BLaER1 (cell line): Measurements from ENCODE around the gene FMC1.
"Not testable (repeated sequence)": the region's sequence is repeated elsewhere in the genome, so short reads cannot be mapped to it uniquely, and the experiment has no call there.

Source experiments
- H3K27ac ChIP-seq: shearing (Covaris generic); formaldehyde crosslinking; 2 replicates; pipeline ENCODE4 v1.8.1; 2022
- H3K27me3 ChIP-seq: shearing (Covaris generic); formaldehyde crosslinking; 2 replicates; pipeline ENCODE4 v1.8.1; 2022
- H3K36me3 ChIP-seq: shearing (Covaris generic); formaldehyde crosslinking; 2 replicates; pipeline ENCODE4 v1.8.1; 2022
- H3K4me1 ChIP-seq: shearing (Covaris generic); formaldehyde crosslinking; 2 replicates; pipeline ENCODE4 v1.8.1; 2022
- H3K4me2 ChIP-seq: shearing (Covaris generic); formaldehyde crosslinking; 2 replicates; pipeline ENCODE4 v1.8.1; 2022
- H3K4me3 ChIP-seq: shearing (Covaris generic); formaldehyde crosslinking; 2 replicates; pipeline ENCODE4 v1.8.1; 2022
- H3K9ac ChIP-seq: shearing (Covaris generic); formaldehyde crosslinking; 2 replicates; pipeline ENCODE4 v1.8.1; 2022
- H3K9me3 ChIP-seq: shearing (Covaris generic); formaldehyde crosslinking; 2 replicates; pipeline ENCODE4 v1.8.1; 2022
- H4K20me1 ChIP-seq: shearing (Covaris generic); formaldehyde crosslinking; 2 replicates; pipeline ENCODE4 v1.8.1; 2022
- Cebpa-rat ChIP-seq: shearing (Covaris generic); IDR thresholded peaks from 2 replicates; pipeline ENCODE4 v1.8.1; 2022

FMC1 gene

DNA sequence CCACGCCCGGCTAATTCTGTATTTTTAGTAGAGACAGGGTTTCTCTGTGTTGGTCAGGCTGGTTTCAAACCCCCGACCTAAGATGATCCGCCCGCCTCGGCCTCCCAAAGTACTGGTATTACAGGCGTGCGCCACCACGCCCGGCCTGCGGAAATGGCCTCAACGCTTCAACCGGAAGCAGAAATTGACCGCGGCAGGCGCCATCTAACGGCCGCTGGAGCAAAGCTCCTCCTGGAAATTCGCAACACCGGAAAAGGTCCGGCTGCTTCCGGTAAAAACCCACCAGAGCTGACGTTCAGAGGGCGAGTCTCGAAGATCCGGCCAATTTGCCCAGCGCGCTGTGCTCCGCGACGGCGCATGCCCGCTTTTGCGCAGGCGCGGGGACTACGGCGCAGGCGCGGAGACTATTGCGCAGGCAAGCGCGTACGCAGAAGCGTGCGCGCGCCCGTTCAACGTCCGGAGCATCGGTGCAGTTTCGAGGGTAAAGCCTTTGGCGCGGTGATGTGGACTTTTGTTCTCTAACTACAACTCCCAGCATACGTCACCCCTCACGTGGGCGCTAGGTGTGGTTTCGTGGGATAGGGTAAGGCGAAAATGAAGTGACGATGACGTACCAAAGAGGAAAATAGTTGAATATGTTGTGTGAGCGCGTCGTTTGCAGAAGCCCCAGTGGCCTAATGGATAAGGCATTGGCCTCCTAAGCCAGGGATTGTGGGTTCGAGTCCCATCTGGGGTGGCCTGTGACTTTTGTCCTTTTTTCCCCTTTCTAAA, 915 bp upstream of the FMC1 start:
- no peaks in the 10 kb centered on the region for H4K20me1 ChIP-seq
- peak; percentile 78 for TF ChIP-seq Cebpa-rat
- H3K9ac ChIP-seq, result peak overlapping the region; percentile 100
- peaks cover 17% of the 10 kb centered on the region for H3K4me1 ChIP-seq
- H3K4me3 ChIP-seq, result peak overlapping the region; percentile 89
- peaks cover 11% of the 10 kb centered on the region for H3K36me3 ChIP-seq
- 0 out of 2 replicates have a peak, but pooled peaks cover 6% of the 10 kb centered on the region for H3K9me3 ChIP-seq
- no peaks in the 10 kb centered on the region for H3K27me3 ChIP-seq
- H3K4me2 ChIP-seq, result peak overlapping the region; percentile 79
- H3K27ac ChIP-seq, result peak overlapping the region; percentile 100

DNA sequence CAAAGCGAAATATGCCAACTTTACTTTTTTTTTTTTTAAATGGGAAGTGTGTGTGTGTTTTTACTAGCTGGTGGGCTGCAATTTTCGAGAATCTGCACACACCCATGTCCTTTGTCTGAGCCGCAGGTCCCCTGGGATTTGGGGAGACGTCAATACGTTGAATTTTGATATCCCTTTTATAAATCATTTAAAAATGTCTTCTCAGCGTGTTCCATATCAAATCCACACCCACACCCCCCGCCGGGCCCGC, 404 bp upstream of the FMC1 start:
- Histone ChIP-seq H3K9me3 (0 out of 2 replicates have a peak, but pooled peaks cover 6% of the 10 kb centered on the region), H3K27me3 (no peaks in the 10 kb centered on the region), H3K4me3 (peak overlapping the region; percentile 89), H3K4me1 (peaks cover 17% of the 10 kb centered on the region), H4K20me1 (no peaks in the 10 kb centered on the region), H3K9ac (peak overlapping the region; percentile 100), H3K27ac (peak overlapping the region; percentile 100), H3K36me3 (peaks cover 16% of the 10 kb centered on the region), H3K4me2 (peak overlapping the region; percentile 79)
- no peak for TF ChIP-seq Cebpa-rat

- TF ChIP-seq Cebpa-rat, result no peak
- Histone ChIP-seq H4K20me1 (no peaks in the 10 kb centered on the region), H3K4me3 (peak overlapping the region; percentile 89), H3K4me1 (peaks cover 17% of the 10 kb centered on the region), H3K36me3 (peaks cover 27% of the 10 kb centered on the region), H3K27ac (peak overlapping the region; percentile 100), H3K9me3 (0 out of 2 replicates have a peak, but pooled peaks cover 6% of the 10 kb centered on the region), H3K9ac (peak overlapping the region; percentile 100), H3K4me2 (peak overlapping the region; percentile 79), H3K27me3 (no peaks in the 10 kb centered on the region)
These were observed 664 bp downstream of the FMC1 start for GRCh38 chr7:139341776-139342226.

DNA sequence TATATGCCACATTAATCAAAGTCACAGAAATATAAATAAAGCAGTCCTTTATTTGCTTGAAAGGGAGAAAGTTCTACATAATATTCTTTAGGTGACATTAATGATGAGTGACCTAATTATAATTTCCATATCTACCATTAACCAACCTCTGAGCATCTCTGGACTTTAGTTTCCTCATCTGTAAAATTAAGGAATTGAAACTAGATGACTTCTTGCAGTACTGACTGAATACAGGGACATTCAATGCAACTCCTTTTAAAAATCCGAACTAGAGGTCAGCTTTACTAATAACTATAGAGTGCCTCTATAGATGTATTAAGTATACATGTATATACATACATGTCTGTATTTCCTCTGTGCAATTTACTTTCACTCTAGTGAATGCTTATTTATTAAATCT, 3.9 kb downstream of the FMC1 start:
- Histone ChIP-seq H3K4me1 (peaks cover 11% of the 10 kb centered on the region), H3K4me2 (no peak overlapping the region), H4K20me1 (no peaks in the 10 kb centered on the region), H3K27me3 (no peaks in the 10 kb centered on the region), H3K36me3 (peaks cover 59% of the 10 kb centered on the region), H3K9ac (no peak overlapping the region), H3K4me3 (no peak overlapping the region), H3K27ac (no peak overlapping the region), H3K9me3 (0 out of 2 replicates have a peak, but pooled peaks cover under 1% of the 10 kb centered on the region)
- no peak for TF ChIP-seq Cebpa-rat

DNA sequence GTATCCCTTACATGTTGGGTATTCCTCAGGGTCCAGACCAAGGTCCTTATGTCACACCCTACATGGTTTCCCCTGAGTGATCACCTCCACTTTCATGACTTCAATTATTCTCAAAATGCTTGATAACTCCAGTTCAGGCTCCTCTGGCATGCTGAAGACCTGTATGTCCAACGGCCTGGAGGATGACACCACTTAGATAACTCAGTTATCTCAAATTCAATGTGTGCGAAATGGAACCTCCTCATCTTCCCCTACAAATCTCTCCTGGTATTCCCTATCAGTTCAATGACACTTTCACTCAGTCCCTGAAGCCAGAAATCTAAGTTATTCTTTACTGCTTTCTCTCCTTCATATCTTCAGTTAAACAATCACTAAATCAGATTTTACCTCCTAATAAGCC, 9.9 kb downstream of the FMC1 start:
- Histone ChIP-seq H3K4me3 (no peak overlapping the region), H3K27ac (no peak overlapping the region), H3K9me3 (no peaks in the 10 kb centered on the region), H3K4me1 (no peaks in the 10 kb centered on the region), H3K9ac (no peak overlapping the region), H3K36me3 (peaks cover 76% of the 10 kb centered on the region), H3K4me2 (no peak overlapping the region), H4K20me1 (no peaks in the 10 kb centered on the region), H3K27me3 (no peaks in the 10 kb centered on the region)
- no peak for TF ChIP-seq Cebpa-rat

DNA sequence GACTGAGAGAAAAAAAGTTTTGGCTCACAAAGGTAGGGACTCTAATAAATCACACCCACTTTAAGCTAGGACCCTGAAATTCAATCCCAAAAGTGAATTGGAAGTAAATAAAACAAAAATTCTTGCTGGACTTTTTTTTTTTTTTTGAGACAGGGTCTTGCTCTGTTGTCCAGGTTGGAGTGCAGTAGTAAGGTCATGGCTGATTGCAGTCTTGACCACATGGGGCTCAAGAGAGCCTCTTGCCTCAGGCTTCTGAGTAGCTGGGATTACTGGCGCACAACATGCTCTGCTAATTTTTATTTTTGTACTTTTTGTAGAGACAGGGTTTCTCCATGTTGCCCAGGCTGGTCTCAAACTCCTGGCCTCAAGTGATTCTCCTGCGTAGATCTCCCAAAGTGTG, 13.6 kb downstream of the FMC1 start:
- H3K4me3 ChIP-seq, result no peak overlapping the region
- H3K36me3 ChIP-seq, result peaks cover 43% of the 10 kb centered on the region
- peaks cover 12% of the 10 kb centered on the region for H3K4me1 ChIP-seq
- H3K27ac ChIP-seq, result no peak overlapping the region
- TF ChIP-seq Cebpa-rat, result no peak
- no peaks in the 10 kb centered on the region for H3K27me3 ChIP-seq
- H3K9ac ChIP-seq, result no peak overlapping the region
- H3K9me3 ChIP-seq, result no peaks in the 10 kb centered on the region
- no peaks in the 10 kb centered on the region for H4K20me1 ChIP-seq
- H3K4me2 ChIP-seq, result no peak overlapping the region

DNA sequence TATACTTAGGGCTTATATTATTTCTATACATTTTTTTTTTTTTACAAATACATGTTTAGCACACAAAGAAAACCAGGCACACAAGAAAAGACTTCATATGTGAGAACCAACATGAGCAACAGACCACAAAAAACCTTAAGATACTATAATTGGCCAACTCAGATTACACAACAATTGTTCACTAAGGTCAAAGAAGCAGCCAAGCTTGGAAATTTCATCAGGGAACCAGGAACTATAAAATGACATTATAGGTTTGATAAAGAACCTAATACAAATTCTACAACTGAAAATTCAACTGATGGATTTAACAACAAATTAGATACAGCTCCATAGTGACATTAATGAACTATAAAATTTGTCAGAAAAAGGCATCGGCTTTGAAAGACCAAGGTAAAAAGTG, 14.2 kb downstream of the FMC1 start:
- H3K4me2 ChIP-seq, result no peak overlapping the region
- H3K4me3 ChIP-seq, result no peak overlapping the region
- H3K27ac ChIP-seq, result no peak overlapping the region
- H3K4me1 ChIP-seq, result peaks cover 12% of the 10 kb centered on the region
- H3K9me3 ChIP-seq, result no peaks in the 10 kb centered on the region
- no peak for TF ChIP-seq Cebpa-rat
- peaks cover 37% of the 10 kb centered on the region for H3K36me3 ChIP-seq
- H3K9ac ChIP-seq, result no peak overlapping the region
- H4K20me1 ChIP-seq, result no peaks in the 10 kb centered on the region
- H3K27me3 ChIP-seq, result no peaks in the 10 kb centered on the region

- H3K36me3 ChIP-seq, result peaks cover 14% of the 10 kb centered on the region
- H3K4me2 ChIP-seq, result peak overlapping the region; percentile 88
- H4K20me1 ChIP-seq, result peaks cover 25% of the 10 kb centered on the region
- peak overlapping the region; percentile 89 for H3K4me3 ChIP-seq
- H3K27ac ChIP-seq, result peak overlapping the region; percentile 99
- H3K4me1 ChIP-seq, result peaks cover 30% of the 10 kb centered on the region
- peak overlapping the region; percentile 98; the same call in 1 of the 2 replicates for H3K9ac ChIP-seq
- not testable (repeated sequence) for H3K9me3 ChIP-seq, H3K27me3 ChIP-seq
These were observed 16.8 kb downstream of the FMC1 start for GRCh38 chr7:139357729-139358506.

DNA sequence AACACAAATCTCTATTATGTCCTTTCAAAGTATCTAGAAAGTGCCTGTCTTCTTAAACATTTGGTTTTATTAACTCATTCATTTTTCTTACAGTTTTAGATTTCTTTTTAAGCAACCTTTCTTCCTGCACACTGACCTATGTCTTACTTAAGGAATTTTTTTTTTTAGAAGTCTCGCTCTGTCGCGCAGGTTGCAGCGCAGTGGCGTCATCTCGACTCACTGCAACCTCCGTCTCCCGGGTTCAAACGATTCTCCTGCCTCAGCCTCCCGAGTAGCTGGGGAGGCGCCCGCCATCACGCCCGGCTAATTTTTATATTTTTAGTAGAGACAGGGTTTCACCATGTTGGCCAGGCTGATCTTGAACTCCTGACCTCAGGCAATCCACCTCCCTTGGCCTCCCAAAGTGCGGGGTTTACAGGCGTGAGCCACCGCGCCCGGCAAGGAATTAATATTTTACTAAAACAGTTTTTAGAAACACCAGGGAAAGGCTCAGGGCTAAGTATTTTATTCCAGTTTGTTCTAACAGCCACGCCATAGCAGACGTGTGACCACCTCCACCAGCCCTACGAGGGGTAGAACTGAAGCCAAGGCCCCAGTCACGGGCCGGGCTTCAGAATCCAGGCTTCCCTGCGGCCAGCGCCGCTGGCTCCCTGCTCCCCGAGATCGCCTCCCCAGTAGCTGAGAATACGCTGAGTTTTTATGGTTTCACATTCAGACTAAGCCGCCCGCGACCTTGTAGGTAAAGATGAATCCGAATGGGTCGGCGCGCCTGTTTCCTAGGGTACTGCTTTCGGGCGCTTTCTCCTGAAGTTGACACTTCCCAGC, 17.6 kb downstream of the FMC1 start:
- peak overlapping the region; percentile 89 for H3K4me3 ChIP-seq
- H3K36me3 ChIP-seq, result peaks cover 22% of the 10 kb centered on the region
- H3K27ac ChIP-seq, result peak overlapping the region; percentile 99
- H3K4me1 ChIP-seq, result peaks cover 33% of the 10 kb centered on the region
- peak overlapping the region; percentile 98 for H3K9ac ChIP-seq
- peaks cover 33% of the 10 kb centered on the region for H4K20me1 ChIP-seq
- H3K9me3 ChIP-seq, result no peaks in the 10 kb centered on the region
- H3K4me2 ChIP-seq, result peak overlapping the region; percentile 88
- TF ChIP-seq Cebpa-rat, result no peak
- H3K27me3 ChIP-seq, result no peaks in the 10 kb centered on the region
